ENCODE data around the gene BBC3.
A peak's percentile ranks its signal among the peaks of the same experiment; 100 is the strongest.
"Not testable (repeated sequence)": the region's sequence is repeated elsewhere in the genome, so short reads cannot be mapped to it uniquely, and the experiment has no call there.

Gene BBC3

GRCh38 chr19:47258434-47258833 is 27.4 kb upstream of the BBC3 start:
- DNase-seq (ENCODE audit: low read depth), result no peak

- peak; percentile 10 for DNase-seq (ENCODE audit: low read depth)
Observed at GRCh38 chr19:47257411-47258169, 26.6 kb upstream of the BBC3 start.

- peak; percentile 96 for DNase-seq (ENCODE audit: low read depth)
Observed at GRCh38 chr19:47256693-47257410, 25.9 kb upstream of the BBC3 start.

GRCh38 chr19:47255879-47256692 is 25.1 kb upstream of the BBC3 start, which contains the start of gene CCDC9:
CCDC9 (plus strand) TSS chr19:47256525; CDS start chr19:47258401, 1,876 bp downstream.
- peak; percentile 95 for DNase-seq (ENCODE audit: low read depth)

GRCh38 chr19:47253970-47254369 is 23.0 kb upstream of the BBC3 start:
- no peak for DNase-seq (ENCODE audit: low read depth)

GRCh38 chr19:47253467-47253881 is 22.5 kb upstream of the BBC3 start:
- DNase-seq (ENCODE audit: low read depth), result peak; percentile 80

GRCh38 chr19:47253016-47253415 is 22.0 kb upstream of the BBC3 start:
- DNase-seq (ENCODE audit: low read depth), result not testable (repeated sequence)

- peak; percentile 62 for DNase-seq (ENCODE audit: low read depth)
Observed at GRCh38 chr19:47247308-47247990, 16.4 kb upstream of the BBC3 start.

GRCh38 chr19:47243776-47244547 is 13.0 kb upstream of the BBC3 start:
- DNase-seq (ENCODE audit: low read depth), result peak; percentile 95

- DNase-seq (ENCODE audit: low read depth), result no peak
Observed at GRCh38 chr19:47243364-47243775, 12.4 kb upstream of the BBC3 start.

- no peak for DNase-seq (ENCODE audit: low read depth)
Observed at GRCh38 chr19:47241919-47242577, 11.0 kb upstream of the BBC3 start.

- peak; percentile 80 for DNase-seq (ENCODE audit: low read depth)
Observed at GRCh38 chr19:47240996-47241918, 10.3 kb upstream of the BBC3 start.

GRCh38 chr19:47240556-47240955 is 9.6 kb upstream of the BBC3 start:
- no peak for DNase-seq (ENCODE audit: low read depth)

GRCh38 chr19:47239610-47240296 is 8.8 kb upstream of the BBC3 start:
- peak; percentile 54 for DNase-seq (ENCODE audit: low read depth)

- no peak for DNase-seq (ENCODE audit: low read depth)
Observed at GRCh38 chr19:47239152-47239551, 8.2 kb upstream of the BBC3 start.

- no peak for DNase-seq (ENCODE audit: low read depth)
Observed at GRCh38 chr19:47236072-47236675, 5.2 kb upstream of the BBC3 start.

GRCh38 chr19:47232422-47233211 is 1.6 kb upstream of the BBC3 start:
- peak; percentile 63 for DNase-seq (ENCODE audit: low read depth)

Data from amniotic epithelial cell (primary cell).